ENCODE measurements around the gene POLG. TPM values are rescaled to one million over a fixed set of nuclear protein-coding genes. Genes with fewer than 3 reads are reported as not detected.
A peak's percentile ranks its signal among the peaks of the same experiment; 100 is the strongest.

POLG gene
- total and polyA plus RNA-seq, 2 of the 13 experiments (the other 11 are each of a cell fraction or from before 2014, with no cell fraction given) = 26.6 to 35.5 TPM

DNA sequence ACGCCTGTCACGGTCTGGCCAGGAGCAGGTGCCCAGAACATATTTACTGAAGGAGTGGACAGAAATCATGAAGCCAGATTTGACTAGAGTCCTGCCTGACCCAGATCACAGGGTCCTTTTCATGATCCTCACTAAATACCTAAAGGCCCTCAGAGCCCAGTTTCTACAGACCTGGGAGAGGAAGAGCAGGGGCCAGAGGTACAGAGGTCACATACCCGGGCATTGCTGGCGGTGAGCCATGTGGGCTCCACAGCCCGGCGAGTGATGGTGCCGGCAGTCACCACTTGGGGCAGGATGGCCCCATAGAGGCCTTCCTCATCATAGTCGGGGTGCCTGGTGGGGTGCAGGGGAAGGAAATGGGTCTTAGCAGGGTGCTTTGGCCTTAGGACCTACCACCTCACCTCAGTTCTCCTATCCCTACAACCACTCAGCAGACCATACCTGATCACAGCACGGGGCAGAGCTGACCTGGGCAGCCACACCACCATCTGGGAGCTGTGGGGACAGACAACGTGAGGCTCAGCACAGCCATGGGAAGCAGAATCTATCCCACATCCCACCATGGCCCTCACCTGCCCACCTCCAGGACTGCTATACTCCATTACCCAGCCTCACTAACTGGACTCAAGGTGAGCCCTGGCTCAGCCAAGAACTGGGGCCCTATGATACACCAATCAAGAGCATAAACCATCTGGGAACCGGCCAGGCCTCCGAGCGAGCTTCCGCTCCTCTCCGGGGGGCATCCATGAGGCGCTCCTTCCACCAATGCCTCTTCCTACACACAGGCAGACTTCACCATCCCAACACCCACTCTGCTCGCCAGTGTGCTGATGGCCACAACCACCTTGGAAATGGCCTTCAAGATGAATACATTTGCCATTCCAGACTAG, 12.9 kb downstream of the POLG start (continued):
- TF ChIP-seq, protein P1, sequence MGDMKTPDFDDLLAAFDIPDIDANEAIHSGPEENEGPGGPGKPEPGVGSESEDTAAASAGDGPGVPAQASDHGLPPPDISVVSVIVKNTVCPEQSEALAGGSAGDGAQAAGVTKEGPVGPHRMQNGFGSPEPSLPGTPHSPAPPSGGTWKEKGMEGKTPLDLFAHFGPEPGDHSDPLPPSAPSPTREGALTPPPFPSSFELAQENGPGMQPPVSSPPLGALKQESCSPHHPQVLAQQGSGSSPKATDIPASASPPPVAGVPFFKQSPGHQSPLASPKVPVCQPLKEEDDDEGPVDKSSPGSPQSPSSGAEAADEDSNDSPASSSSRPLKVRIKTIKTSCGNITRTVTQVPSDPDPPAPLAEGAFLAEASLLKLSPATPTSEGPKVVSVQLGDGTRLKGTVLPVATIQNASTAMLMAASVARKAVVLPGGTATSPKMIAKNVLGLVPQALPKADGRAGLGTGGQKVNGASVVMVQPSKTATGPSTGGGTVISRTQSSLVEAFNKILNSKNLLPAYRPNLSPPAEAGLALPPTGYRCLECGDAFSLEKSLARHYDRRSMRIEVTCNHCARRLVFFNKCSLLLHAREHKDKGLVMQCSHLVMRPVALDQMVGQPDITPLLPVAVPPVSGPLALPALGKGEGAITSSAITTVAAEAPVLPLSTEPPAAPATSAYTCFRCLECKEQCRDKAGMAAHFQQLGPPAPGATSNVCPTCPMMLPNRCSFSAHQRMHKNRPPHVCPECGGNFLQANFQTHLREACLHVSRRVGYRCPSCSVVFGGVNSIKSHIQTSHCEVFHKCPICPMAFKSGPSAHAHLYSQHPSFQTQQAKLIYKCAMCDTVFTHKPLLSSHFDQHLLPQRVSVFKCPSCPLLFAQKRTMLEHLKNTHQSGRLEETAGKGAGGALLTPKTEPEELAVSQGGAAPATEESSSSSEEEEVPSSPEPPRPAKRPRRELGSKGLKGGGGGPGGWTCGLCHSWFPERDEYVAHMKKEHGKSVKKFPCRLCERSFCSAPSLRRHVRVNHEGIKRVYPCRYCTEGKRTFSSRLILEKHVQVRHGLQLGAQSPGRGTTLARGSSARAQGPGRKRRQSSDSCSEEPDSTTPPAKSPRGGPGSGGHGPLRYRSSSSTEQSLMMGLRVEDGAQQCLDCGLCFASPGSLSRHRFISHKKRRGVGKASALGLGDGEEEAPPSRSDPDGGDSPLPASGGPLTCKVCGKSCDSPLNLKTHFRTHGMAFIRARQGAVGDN (CRISPR knock-in tag; IDR thresholded peaks at IDR 0.05) = peak; percentile 85
- TF ChIP-seq PHF20 (CRISPR knock-in tag; IDR thresholded peaks at IDR 0.05) (no peak), EEA1 (CRISPR knock-in tag; IDR thresholded peaks at IDR 0.05; ENCODE audit: borderline replicate concordance) (no peak), ZNF772 (CRISPR knock-in tag; IDR thresholded peaks at IDR 0.05) (no peak), RAD21 (CRISPR knock-in tag; IDR thresholded peaks at IDR 0.05) (peak; percentile 45; the same call in 1 of the 2 replicates), RFX5 (IDR thresholded peaks at IDR 0.05; ENCODE audit: low read depth, low read length) (no peak), SALL2 (CRISPR knock-in tag; IDR thresholded peaks at IDR 0.05) (no peak), ZNF460 (CRISPR knock-in tag; IDR thresholded peaks at IDR 0.05; ENCODE audit: borderline replicate concordance) (no peak), ISL2 (CRISPR knock-in tag; IDR thresholded peaks at IDR 0.05) (no peak), TP53 (CRISPR knock-in tag; conservative IDR thresholded peaks at IDR 0.05) (no peak), ADNP (CRISPR knock-in tag; IDR thresholded peaks at IDR 0.05) (no peak), U2AF2 (IDR thresholded peaks at IDR 0.05; ENCODE audit: low read depth, low read length) (no peak)
- TF ChIP-seq, protein P2, sequence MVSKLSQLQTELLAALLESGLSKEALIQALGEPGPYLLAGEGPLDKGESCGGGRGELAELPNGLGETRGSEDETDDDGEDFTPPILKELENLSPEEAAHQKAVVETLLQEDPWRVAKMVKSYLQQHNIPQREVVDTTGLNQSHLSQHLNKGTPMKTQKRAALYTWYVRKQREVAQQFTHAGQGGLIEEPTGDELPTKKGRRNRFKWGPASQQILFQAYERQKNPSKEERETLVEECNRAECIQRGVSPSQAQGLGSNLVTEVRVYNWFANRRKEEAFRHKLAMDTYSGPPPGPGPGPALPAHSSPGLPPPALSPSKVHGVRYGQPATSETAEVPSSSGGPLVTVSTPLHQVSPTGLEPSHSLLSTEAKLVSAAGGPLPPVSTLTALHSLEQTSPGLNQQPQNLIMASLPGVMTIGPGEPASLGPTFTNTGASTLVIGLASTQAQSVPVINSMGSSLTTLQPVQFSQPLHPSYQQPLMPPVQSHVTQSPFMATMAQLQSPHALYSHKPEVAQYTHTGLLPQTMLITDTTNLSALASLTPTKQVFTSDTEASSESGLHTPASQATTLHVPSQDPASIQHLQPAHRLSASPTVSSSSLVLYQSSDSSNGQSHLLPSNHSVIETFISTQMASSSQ (IDR thresholded peaks at IDR 0.05; ENCODE audit: low read depth) = no peak
- TF ChIP-seq, protein P2 (CRISPR knock-in tag; IDR thresholded peaks at IDR 0.05; ENCODE audit: borderline replicate concordance) = peak; percentile 12; the same call in 1 of the 2 replicates
- TF ChIP-seq, protein P3, sequence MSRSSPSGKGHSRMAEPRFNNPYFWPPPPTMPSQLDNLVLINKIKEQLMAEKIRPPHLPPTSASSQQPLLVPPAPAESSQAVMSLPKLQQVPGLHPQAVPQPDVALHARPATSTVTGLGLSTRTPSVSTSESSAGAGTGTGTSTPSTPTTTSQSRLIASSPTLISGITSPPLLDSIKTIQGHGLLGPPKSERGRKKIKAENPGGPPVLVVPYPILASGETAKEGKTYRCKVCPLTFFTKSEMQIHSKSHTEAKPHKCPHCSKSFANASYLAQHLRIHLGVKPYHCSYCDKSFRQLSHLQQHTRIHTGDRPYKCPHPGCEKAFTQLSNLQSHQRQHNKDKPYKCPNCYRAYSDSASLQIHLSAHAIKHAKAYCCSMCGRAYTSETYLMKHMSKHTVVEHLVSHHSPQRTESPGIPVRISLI (CRISPR knock-in tag; IDR thresholded peaks at IDR 0.05; ENCODE audit: borderline replicate concordance) = no peak
- TF ChIP-seq, protein P4, sequence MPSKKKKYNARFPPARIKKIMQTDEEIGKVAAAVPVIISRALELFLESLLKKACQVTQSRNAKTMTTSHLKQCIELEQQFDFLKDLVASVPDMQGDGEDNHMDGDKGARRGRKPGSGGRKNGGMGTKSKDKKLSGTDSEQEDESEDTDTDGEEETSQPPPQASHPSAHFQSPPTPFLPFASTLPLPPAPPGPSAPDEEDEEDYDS (CRISPR knock-in tag; IDR thresholded peaks at IDR 0.05) = no peak
- TF ChIP-seq, protein P5, sequence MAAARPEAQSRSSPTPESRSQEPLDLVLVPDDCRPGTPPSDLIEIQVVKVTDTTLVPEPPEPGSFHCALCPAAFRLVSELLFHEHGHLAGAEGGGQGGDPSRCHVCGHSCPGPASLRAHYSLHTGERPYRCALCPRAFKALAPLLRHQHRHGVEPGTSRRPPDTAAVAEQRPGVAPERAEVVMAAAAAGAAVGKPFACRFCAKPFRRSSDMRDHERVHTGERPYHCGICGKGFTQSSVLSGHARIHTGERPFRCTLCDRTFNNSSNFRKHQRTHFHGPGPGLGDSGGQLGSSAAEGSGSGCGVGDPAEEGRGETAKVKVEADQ (CRISPR knock-in tag; IDR thresholded peaks at IDR 0.05; ENCODE audit: borderline replicate concordance) = 0 out of 2 replicates have a peak, but pooled peaks have one; percentile 47

Measured in HepG2 (cell line).